Thyroid gland (tissue), 4 donors: Measurements from ENCODE around the gene GPC5. TPM values are rescaled to one million over a fixed set of nuclear protein-coding genes. Genes with fewer than 3 reads are reported as not detected.

Experiments
- DNase-seq, 2 donors: peaks; one replicate each; pipeline ENCODE4 v3.0.0-alpha.2; 2019
- H3K27ac ChIP-seq, 3 donors: fragments of 200-600 bp; sonication (generic); 1 replicate in 2 of 3; 2 replicates in 1 of 3; pipeline ENCODE4 v1.5.1; 2016 to 2019; ENCODE audit warnings: mild to moderate bottlenecking in 1 of 3, moderate library complexity in 1 of 3
- H3K27me3 ChIP-seq: fragments of 200-600 bp; sonication (generic); one replicate; pipeline ENCODE4 v1.5.1; 2019
- H3K36me3 ChIP-seq, 2 donors: fragments of 200-600 bp; sonication (generic); one replicate each; pipeline ENCODE4 v1.5.1; 2016 to 2019
- H3K4me1 ChIP-seq, 2 donors: fragments of 200-600 bp; sonication (generic); one replicate each; pipeline ENCODE4 v1.5.1; 2017 to 2019
- H3K4me3 ChIP-seq, 3 donors: fragments of 200-600 bp; sonication (generic); replicated peaks in 1 of 3; 1 replicate in 2 of 3; 2 replicates in 1 of 3; pipeline ENCODE4 v1.5.1; 2016; ENCODE audit warnings: mild to moderate bottlenecking in 1 of 3
- H3K9me3 ChIP-seq: fragments of 200-600 bp; sonication (generic); one replicate; pipeline ENCODE4 v1.5.1; 2017
- CTCF ChIP-seq, 6 experiments: fragments of 200-600 bp in 3 of 6; fragments of 450-650 bp in 3 of 6; sonication (generic) in 3 of 6; IDR thresholded peaks; one replicate each; pipeline ENCODE4 v1.5.1; 2016 to 2019; ENCODE audit warnings: antibody characterized with exemption in 6 of 6, mild to moderate bottlenecking in 2 of 6, inconsistent platforms in 1 of 6, moderate library complexity in 1 of 6
- POLR2A ChIP-seq, 2 donors: fragments of 450-650 bp; IDR thresholded peaks; one replicate each; pipeline ENCODE4 v1.6.1; 2017; ENCODE audit warnings: antibody characterized with exemption in 2 of 2, mild to moderate bottlenecking in 2 of 2, moderate library complexity in 1 of 2
- WGBS, 2 donors: methylation state at CpG; one replicate each; pipeline ENCODE4 v1.1.5; 2017; 5-methylcytosine and 5-hydroxymethylcytosine counted together
- intact Hi-C: fragments of 100-400 bp; cut with DNase I; formaldehyde crosslinking; loops from one replicate; pipeline ENCODE4 v1.15.1; 2023
- total RNA-seq, 4 donors: library from RNA; depleted of rRNA; stranded (reverse); fragments of >200 nt; gene quantifications; one replicate each; pipeline ENCODE4 v1.2.3, GENCODE V29; 2016

GPC5 gene
- total RNA-seq, 4 donors from 2014 or later, result 0.67 to 2.3 (median 1.3) TPM

- no peak for DNase-seq
- no peak overlapping the region for H3K4me3 ChIP-seq
- H3K27ac ChIP-seq, result no peak overlapping the region
- H3K27me3 ChIP-seq, result no peaks in the 10 kb centered on the region
- intact Hi-C loops, result no loop called here
- no peaks in the 10 kb centered on the region for H3K9me3 ChIP-seq
- H3K36me3 ChIP-seq, result no peaks in the 10 kb centered on the region
- H3K4me1 ChIP-seq, result no peaks in the 10 kb centered on the region
- 93 to 100% methylated on average over 1 of the region's 1 CpG for WGBS, 2 donors
- no peak for TF ChIP-seq POLR2A (IDR thresholded peaks at IDR 0.05)
- no peak for TF ChIP-seq CTCF (IDR thresholded peaks at IDR 0.05)
Observed at GRCh38 chr13:91950803-91951202, 552.4 kb downstream of the GPC5 start.

- no peak overlapping the region for H3K4me3 ChIP-seq
- TF ChIP-seq POLR2A (IDR thresholded peaks at IDR 0.05) (no peak), CTCF (IDR thresholded peaks at IDR 0.05) (no peak)
- no peaks in the 10 kb centered on the region for H3K36me3 ChIP-seq
- H3K9me3 ChIP-seq, result no peaks in the 10 kb centered on the region
- no peak overlapping the region for H3K27ac ChIP-seq
- no peak for DNase-seq
- intact Hi-C loops, result no loop called here
- 100% methylated on average over 1 of the region's 1 CpG for WGBS, 2 donors
- no peaks in the 10 kb centered on the region for H3K27me3 ChIP-seq
- H3K4me1 ChIP-seq, result no peaks in the 10 kb centered on the region
Observed at GRCh38 chr13:91955546-91956355, 557.3 kb downstream of the GPC5 start.

- 52 to 57% methylated on average over 1 of the region's 1 CpG for WGBS, 2 donors
- intact Hi-C loops, result no loop called here
- no peak overlapping the region for H3K27ac ChIP-seq
- TF ChIP-seq CTCF (IDR thresholded peaks at IDR 0.05) (no peak), POLR2A (IDR thresholded peaks at IDR 0.05) (no peak)
- no peak overlapping the region for H3K4me3 ChIP-seq
- no peaks in the 10 kb centered on the region for H3K27me3 ChIP-seq
- H3K4me1 ChIP-seq, result no peaks in the 10 kb centered on the region
- DNase-seq, result no peak
- no peaks in the 10 kb centered on the region for H3K36me3 ChIP-seq
- no peaks in the 10 kb centered on the region for H3K9me3 ChIP-seq
Observed at GRCh38 chr13:91960947-91961346, 562.5 kb downstream of the GPC5 start.

GRCh38 chr13:91962946-91963345 is 564.5 kb downstream of the GPC5 start:
- no peak for DNase-seq
- TF ChIP-seq CTCF (IDR thresholded peaks at IDR 0.05) (no peak), POLR2A (IDR thresholded peaks at IDR 0.05) (no peak)
- H3K4me1 ChIP-seq, result no peaks in the 10 kb centered on the region
- no peak overlapping the region for H3K27ac ChIP-seq
- no peaks in the 10 kb centered on the region for H3K9me3 ChIP-seq
- intact Hi-C loops, result no loop called here
- no peaks in the 10 kb centered on the region for H3K27me3 ChIP-seq
- H3K4me3 ChIP-seq, result no peak overlapping the region
- H3K36me3 ChIP-seq, result no peaks in the 10 kb centered on the region

GRCh38 chr13:91965511-91965910 is 567.1 kb downstream of the GPC5 start:
- Histone ChIP-seq H3K4me1 (no peaks in the 10 kb centered on the region), H3K27ac (no peak overlapping the region), H3K27me3 (no peaks in the 10 kb centered on the region), H3K36me3 (no peaks in the 10 kb centered on the region), H3K9me3 (no peaks in the 10 kb centered on the region), H3K4me3 (no peak overlapping the region)
- 70 to 80% methylated on average over 2 of the region's 2 CpGs for WGBS, 2 donors
- intact Hi-C loops, result no loop called here
- DNase-seq, result no peak
- no peak for TF ChIP-seq POLR2A (IDR thresholded peaks at IDR 0.05)
- no peak for TF ChIP-seq CTCF (IDR thresholded peaks at IDR 0.05)
